H9 (cell line): ENCODE measurements around the gene LRRC36. TPM values are rescaled to one million over a fixed set of nuclear protein-coding genes. Genes with fewer than 3 reads are reported as not detected.

Source experiments
- DNase-seq: peaks from one replicate; pipeline ENCODE4 v3.0.0-alpha.2; 2017
- H2AFZ ChIP-seq: one replicate; pipeline ENCODE4 v1.6.1; 2013; ENCODE audit warnings: mild to moderate bottlenecking, low read length, control low read depth, moderate library complexity
- H2AK5ac ChIP-seq: 2 replicates; pipeline ENCODE4 v1.6.1; 2013; ENCODE audit warnings: low read length, control low read depth, mixed read lengths; ENCODE audit not compliant: insufficient read length
- H2BK120ac ChIP-seq: one replicate; pipeline ENCODE4 v1.6.1; 2013; ENCODE audit warnings: low read depth, mild to moderate bottlenecking, low read length, control low read depth, inconsistent platforms; ENCODE audit not compliant: poor library complexity, severe bottlenecking
- H2BK12ac ChIP-seq: 2 replicates; pipeline ENCODE4 v1.6.1; 2013; ENCODE audit warnings: low read length, control low read depth, mixed read lengths, low read depth; ENCODE audit not compliant: insufficient read length
- H2BK15ac ChIP-seq: 2 replicates; pipeline ENCODE4 v1.6.1; 2013; ENCODE audit warnings: low read depth, low read length, control low read depth
- H2BK20ac ChIP-seq: one replicate; pipeline ENCODE4 v1.6.1; 2013; ENCODE audit warnings: low read depth, mild to moderate bottlenecking, low read length, control low read depth, inconsistent platforms; ENCODE audit not compliant: poor library complexity, severe bottlenecking
- H2BK5ac ChIP-seq: 2 replicates; pipeline ENCODE4 v1.6.1; 2013; ENCODE audit warnings: low read length, control low read depth, mixed read lengths; ENCODE audit not compliant: insufficient read length
- H3K14ac ChIP-seq: 2 replicates; pipeline ENCODE4 v1.6.1; 2013; ENCODE audit warnings: low read length, control low read depth; ENCODE audit not compliant: insufficient read depth
- H3K18ac ChIP-seq: 2 replicates; pipeline ENCODE4 v1.6.1; 2013; ENCODE audit warnings: low read depth, mild to moderate bottlenecking, mixed read lengths, low read length, control low read depth; ENCODE audit not compliant: insufficient read length
- H3K23ac ChIP-seq: 2 replicates; pipeline ENCODE4 v1.6.1; 2013; ENCODE audit warnings: low read length, control low read depth, mixed read lengths, low read depth; ENCODE audit not compliant: insufficient read length
- H3K23me2 ChIP-seq: 2 replicates; pipeline ENCODE4 v1.6.1; 2013; ENCODE audit warnings: low read depth, mild to moderate bottlenecking, mixed read lengths, low read length, control low read depth; ENCODE audit not compliant: insufficient read length, poor library complexity, severe bottlenecking
- H3K27ac ChIP-seq: 2 replicates; pipeline ENCODE4 v1.5.1; 2013; ENCODE audit warnings: low read length, control low read depth, mixed read lengths, low read depth; ENCODE audit not compliant: insufficient read length
- H3K27me3 ChIP-seq: 2 replicates; pipeline ENCODE4 v1.6.1; 2013; ENCODE audit warnings: low read length, control low read depth, inconsistent platforms; ENCODE audit not compliant: insufficient read depth
- H3K4ac ChIP-seq: 2 replicates; pipeline ENCODE4 v1.6.1; 2013; ENCODE audit warnings: low read depth, mild to moderate bottlenecking, control low read depth, inconsistent platforms, low read length, moderate library complexity
- H3K4me1 ChIP-seq: 2 replicates; pipeline ENCODE4 v1.6.1; 2013; ENCODE audit warnings: low read length, control low read depth, inconsistent platforms; ENCODE audit not compliant: insufficient read depth
- H3K4me2 ChIP-seq: 2 replicates; pipeline ENCODE4 v1.6.1; 2013; ENCODE audit warnings: low read length, control low read depth, mixed read lengths; ENCODE audit not compliant: insufficient read length, insufficient read depth
- H3K56ac ChIP-seq: 2 replicates; pipeline ENCODE4 v1.6.1; 2013; ENCODE audit warnings: low read depth, mild to moderate bottlenecking, mixed read lengths, low read length, control low read depth; ENCODE audit not compliant: insufficient read length
- H3K79me1 ChIP-seq: 2 replicates; pipeline ENCODE4 v1.6.1; 2013; ENCODE audit warnings: low read depth, mild to moderate bottlenecking, moderate library complexity, low read length, control low read depth, inconsistent platforms; ENCODE audit not compliant: insufficient read depth, poor library complexity, severe bottlenecking
- H3K79me2 ChIP-seq: 2 replicates; pipeline ENCODE4 v1.6.1; 2013; ENCODE audit warnings: low read length, control low read depth, inconsistent platforms; ENCODE audit not compliant: insufficient read depth
- H3K9ac ChIP-seq: 2 replicates; pipeline ENCODE4 v1.6.1; 2013; ENCODE audit warnings: low read length, control low read depth, mixed read lengths; ENCODE audit not compliant: insufficient read length; ENCODE audit errors: extremely low read depth
- H3K9me3 ChIP-seq: one replicate; pipeline ENCODE4 v1.6.1; 2013; ENCODE audit warnings: low read depth, low read length, inconsistent platforms; ENCODE audit not compliant: control insufficient read depth
- H3T11ph ChIP-seq: one replicate; pipeline ENCODE4 v1.6.1; 2013; ENCODE audit warnings: mild to moderate bottlenecking, low read length, control low read depth, inconsistent platforms
- H4K20me1 ChIP-seq: one replicate; pipeline ENCODE4 v1.6.1; 2013; ENCODE audit not compliant: control insufficient read depth, insufficient read length, insufficient read depth
- H4K5ac ChIP-seq: 2 replicates; pipeline ENCODE4 v1.6.1; 2013; ENCODE audit warnings: low read depth, mild to moderate bottlenecking, mixed read lengths, low read length, control low read depth; ENCODE audit not compliant: insufficient read length
- H4K8ac ChIP-seq: replicated peaks from 2 replicates; pipeline ENCODE4 v1.6.1; 2013; ENCODE audit warnings: low read length, control low read depth, mixed read lengths, low read depth; ENCODE audit not compliant: insufficient read length
- H4K91ac ChIP-seq: 2 replicates; pipeline ENCODE4 v1.6.1; 2013; ENCODE audit warnings: low read depth, mild to moderate bottlenecking, moderate library complexity, mixed read lengths, low read length, control low read depth; ENCODE audit not compliant: insufficient read length
- H3K27ac Mint-ChIP-seq, 3 experiments: 2 replicates in 2 of 3; 3 replicates in 1 of 3; pipeline ENCODE4 v1.8.0; 2020 to 2021; ENCODE audit warnings: mixed read lengths in 3 of 3, mild to moderate bottlenecking in 1 of 3, moderate library complexity in 1 of 3
- H3K27me3 Mint-ChIP-seq: 2 replicates; pipeline ENCODE4 v1.8.0; 2021; ENCODE audit warnings: low read depth, mild to moderate bottlenecking, moderate library complexity, mixed read lengths
- H3K36me3 Mint-ChIP-seq, 3 experiments: 2 replicates in 2 of 3; 3 replicates in 1 of 3; pipeline ENCODE4 v1.8.0; 2020 to 2021; ENCODE audit warnings: low read depth in 3 of 3, mixed read lengths in 3 of 3; ENCODE audit not compliant: insufficient read depth in 1 of 3
- H3K4me1 Mint-ChIP-seq, 2 experiments: 2 replicates each; pipeline ENCODE4 v1.8.0; 2020; ENCODE audit warnings: mixed read lengths in 2 of 2
- H3K4me3 Mint-ChIP-seq, 2 experiments: 2 replicates in 1 of 2; 3 replicates in 1 of 2; pipeline ENCODE4 v1.8.0; 2020 to 2021; ENCODE audit warnings: mild to moderate bottlenecking in 2 of 2, mixed read lengths in 2 of 2, moderate library complexity in 1 of 2
- H3K9me3 Mint-ChIP-seq, 2 experiments: 2 replicates in 1 of 2; 3 replicates in 1 of 2; pipeline ENCODE4 v1.8.0; 2020; ENCODE audit warnings: mild to moderate bottlenecking in 2 of 2, mixed read lengths in 2 of 2, moderate library complexity in 1 of 2
- WGBS: extraction: QIAGEN DNeasy Blood & Tissue Kit; methylation state at CpG from one replicate; pipeline ENCODE4 v1.1.7; 2013; ENCODE audit warnings: missing lambda C conversion rate, low lambda C conversion rate, mixed read lengths; ENCODE audit not compliant: insufficient read length; ENCODE audit errors: extremely low coverage; 5-methylcytosine and 5-hydroxymethylcytosine counted together
- total RNA-seq: library from RNA; stranded (reverse); gene quantifications from 2 replicates; pipeline ENCODE4 v1.2.1, GENCODE V29; 2021
- TF ChIP-seq, protein P1 (sequence below): fragments of 200-600 bp; sonication (generic); conservative IDR thresholded peaks from 3 replicates; pipeline ENCODE4 v1.8.0; 2021; ENCODE audit warnings: antibody characterized with exemption, mild to moderate bottlenecking

The LRRC36 gene
- total RNA-seq, 1 experiment from 2014 or later, result not detected

DNA sequence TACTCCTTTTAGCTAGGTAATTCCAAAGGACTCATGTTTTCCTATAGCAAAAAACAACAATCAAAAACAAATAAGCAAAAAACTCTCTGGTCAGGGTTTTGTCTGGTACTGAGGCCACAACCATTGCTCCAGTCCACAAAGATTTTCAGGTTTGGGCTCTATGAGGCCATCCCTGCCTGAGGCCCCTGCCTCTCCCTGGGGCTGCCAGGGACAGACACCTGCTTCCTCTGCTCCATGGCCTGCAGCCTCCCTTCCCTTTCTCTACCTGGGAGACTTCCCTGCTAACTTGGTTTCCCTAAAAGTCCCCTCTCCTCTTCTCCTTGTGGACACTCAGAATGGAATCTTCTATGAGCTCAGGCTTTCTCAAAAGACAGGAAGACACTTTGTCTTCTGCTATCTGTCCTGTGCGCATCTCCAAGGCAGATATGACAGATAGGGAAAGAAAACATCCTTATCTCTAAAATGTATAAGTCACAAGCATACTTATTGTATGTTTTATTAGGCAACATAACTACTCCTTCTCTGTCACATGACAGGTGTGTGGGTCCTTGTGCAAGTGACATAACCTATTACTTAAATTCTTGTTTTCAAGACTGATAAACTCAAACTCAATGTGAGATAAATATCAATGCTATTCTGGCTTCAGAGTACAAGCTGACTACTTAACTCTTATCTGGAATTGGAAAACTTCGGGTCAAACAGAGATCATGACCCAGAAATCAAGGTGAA, 90.9 kb downstream of the LRRC36 start:
- H3K27me3 ChIP-seq, result no peaks in the 10 kb centered on the region; the same call in 1 of the 2 replicates
- peak overlapping the region in 1 of 2 experiments; percentile 3; a peak in 1 of 5 replicates for H3K4me3 Mint-ChIP-seq
- H3K4ac ChIP-seq, result no peak overlapping the region
- peaks cover 0 to 4% (median 2%) of the 10 kb centered on the region in 3 experiments; a peak in 2 of 7 replicates for H3K36me3 Mint-ChIP-seq
- no peak overlapping the region for H3K23ac ChIP-seq
- peaks cover 14% of the 10 kb centered on the region; the same call in 1 of the 2 replicates for H3K4me1 ChIP-seq
- H2BK12ac ChIP-seq, result no peak overlapping the region
- no peaks in the 10 kb centered on the region for H3K79me1 ChIP-seq
- peaks cover 31 to 34% of the 10 kb centered on the region in 2 experiments for H3K4me1 Mint-ChIP-seq
- H3K79me2 ChIP-seq, result no peaks in the 10 kb centered on the region
- peaks cover 6% of the 10 kb centered on the region for H3K27me3 Mint-ChIP-seq
- H4K91ac ChIP-seq, result no peak overlapping the region
- no peak overlapping the region for H2AK5ac ChIP-seq
- H3K9me3 Mint-ChIP-seq, result peaks cover 2 to 5% of the 10 kb centered on the region in 2 experiments; a peak in 3 of 5 replicates
- H2BK20ac ChIP-seq, result no peak overlapping the region
- H2BK120ac ChIP-seq, result no peak overlapping the region
- no peak overlapping the region for H3K18ac ChIP-seq
- H2BK15ac ChIP-seq, result no peak overlapping the region
- H3K4me2 ChIP-seq, result no peak overlapping the region
- H3K14ac ChIP-seq, result no peak overlapping the region
- H4K20me1 ChIP-seq, result no peaks in the 10 kb centered on the region
- no peak overlapping the region for H4K5ac ChIP-seq
- no peak overlapping the region for H2AFZ ChIP-seq
- peaks cover 11% of the 10 kb centered on the region for H3K23me2 ChIP-seq
- H3K27ac Mint-ChIP-seq, result peak overlapping the region in 1 of 3 experiments; percentile 16; a peak in 1 of 7 replicates
- WGBS, result no CpG with 5 or more reads among the region's 2 CpGs
- no peak overlapping the region for H3K9ac ChIP-seq
- H3K27ac ChIP-seq, result no peak overlapping the region
- H3K56ac ChIP-seq, result no peak overlapping the region
- no peaks in the 10 kb centered on the region for H3K9me3 ChIP-seq
- TF ChIP-seq, protein P1, sequence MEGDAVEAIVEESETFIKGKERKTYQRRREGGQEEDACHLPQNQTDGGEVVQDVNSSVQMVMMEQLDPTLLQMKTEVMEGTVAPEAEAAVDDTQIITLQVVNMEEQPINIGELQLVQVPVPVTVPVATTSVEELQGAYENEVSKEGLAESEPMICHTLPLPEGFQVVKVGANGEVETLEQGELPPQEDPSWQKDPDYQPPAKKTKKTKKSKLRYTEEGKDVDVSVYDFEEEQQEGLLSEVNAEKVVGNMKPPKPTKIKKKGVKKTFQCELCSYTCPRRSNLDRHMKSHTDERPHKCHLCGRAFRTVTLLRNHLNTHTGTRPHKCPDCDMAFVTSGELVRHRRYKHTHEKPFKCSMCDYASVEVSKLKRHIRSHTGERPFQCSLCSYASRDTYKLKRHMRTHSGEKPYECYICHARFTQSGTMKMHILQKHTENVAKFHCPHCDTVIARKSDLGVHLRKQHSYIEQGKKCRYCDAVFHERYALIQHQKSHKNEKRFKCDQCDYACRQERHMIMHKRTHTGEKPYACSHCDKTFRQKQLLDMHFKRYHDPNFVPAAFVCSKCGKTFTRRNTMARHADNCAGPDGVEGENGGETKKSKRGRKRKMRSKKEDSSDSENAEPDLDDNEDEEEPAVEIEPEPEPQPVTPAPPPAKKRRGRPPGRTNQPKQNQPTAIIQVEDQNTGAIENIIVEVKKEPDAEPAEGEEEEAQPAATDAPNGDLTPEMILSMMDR, result no peak
- H4K8ac ChIP-seq, result no peak overlapping the region
- H2BK5ac ChIP-seq, result no peak overlapping the region
- H3T11ph ChIP-seq, result no peak overlapping the region
- no peak for DNase-seq
